Nephron (organoid): ENCODE results near the gene CDYL.

ENCODE experiments used
- H3K27ac Mint-ChIP-seq, 3 experiments: 2 replicates each; pipeline ENCODE4 v1.8.0; 2020; ENCODE audit warnings: mixed read lengths in 3 of 3, mild to moderate bottlenecking in 2 of 3, moderate library complexity in 1 of 3
- H3K27me3 Mint-ChIP-seq: 2 replicates; pipeline ENCODE4 v1.8.0; 2021; ENCODE audit warnings: low read depth, mild to moderate bottlenecking, moderate library complexity, mixed read lengths
- H3K36me3 Mint-ChIP-seq: 2 replicates; pipeline ENCODE4 v1.8.0; 2020; ENCODE audit warnings: low read depth, mixed read lengths
- H3K4me1 Mint-ChIP-seq: 2 replicates; pipeline ENCODE4 v1.8.0; 2020; ENCODE audit warnings: mixed read lengths
- H3K4me3 Mint-ChIP-seq, 3 experiments: 2 replicates each; pipeline ENCODE4 v1.8.0; 2020; ENCODE audit warnings: mild to moderate bottlenecking in 3 of 3, mixed read lengths in 3 of 3, moderate library complexity in 2 of 3
- H3K9me3 Mint-ChIP-seq: 2 replicates; pipeline ENCODE4 v1.8.0; 2020; ENCODE audit warnings: mixed read lengths
- TF ChIP-seq, protein P1 (sequence below), 3 experiments: fragments of 200-600 bp; sonication (generic); IDR thresholded peaks; one replicate each; pipeline ENCODE4 v1.5.0; 2021; ENCODE audit warnings: antibody characterized with exemption in 3 of 3; ENCODE audit not compliant: unreplicated experiment in 3 of 3

Gene CDYL

DNA sequence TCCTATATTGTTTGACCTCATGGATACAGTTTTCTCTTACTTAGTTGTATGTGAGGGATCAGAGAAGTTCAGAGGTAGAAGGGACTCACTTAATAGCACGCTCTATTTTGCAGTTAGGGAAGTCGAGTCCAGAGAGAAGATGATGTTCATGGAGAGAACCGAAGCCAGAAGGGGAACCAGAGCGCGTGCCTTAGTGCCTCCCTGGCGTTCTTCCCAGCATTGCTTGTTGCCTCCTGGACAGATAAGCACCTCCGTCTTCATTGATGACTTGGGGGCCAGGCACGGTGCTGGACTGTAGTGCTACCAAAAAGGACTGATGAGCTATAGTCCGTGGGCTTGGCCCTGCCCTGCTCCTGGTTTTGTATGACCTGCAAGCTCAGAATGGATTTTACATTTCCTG lies 117.8 kb downstream of the CDYL start:
- H3K27me3 Mint-ChIP-seq = no peaks in the 10 kb centered on the region
- H3K4me3 Mint-ChIP-seq = no peak overlapping the region
- H3K27ac Mint-ChIP-seq = no peak overlapping the region
- peaks cover 10% of the 10 kb centered on the region for H3K4me1 Mint-ChIP-seq
- H3K36me3 Mint-ChIP-seq = peaks cover 72% of the 10 kb centered on the region
- peaks cover 8% of the 10 kb centered on the region for H3K9me3 Mint-ChIP-seq
- TF ChIP-seq, protein P1, sequence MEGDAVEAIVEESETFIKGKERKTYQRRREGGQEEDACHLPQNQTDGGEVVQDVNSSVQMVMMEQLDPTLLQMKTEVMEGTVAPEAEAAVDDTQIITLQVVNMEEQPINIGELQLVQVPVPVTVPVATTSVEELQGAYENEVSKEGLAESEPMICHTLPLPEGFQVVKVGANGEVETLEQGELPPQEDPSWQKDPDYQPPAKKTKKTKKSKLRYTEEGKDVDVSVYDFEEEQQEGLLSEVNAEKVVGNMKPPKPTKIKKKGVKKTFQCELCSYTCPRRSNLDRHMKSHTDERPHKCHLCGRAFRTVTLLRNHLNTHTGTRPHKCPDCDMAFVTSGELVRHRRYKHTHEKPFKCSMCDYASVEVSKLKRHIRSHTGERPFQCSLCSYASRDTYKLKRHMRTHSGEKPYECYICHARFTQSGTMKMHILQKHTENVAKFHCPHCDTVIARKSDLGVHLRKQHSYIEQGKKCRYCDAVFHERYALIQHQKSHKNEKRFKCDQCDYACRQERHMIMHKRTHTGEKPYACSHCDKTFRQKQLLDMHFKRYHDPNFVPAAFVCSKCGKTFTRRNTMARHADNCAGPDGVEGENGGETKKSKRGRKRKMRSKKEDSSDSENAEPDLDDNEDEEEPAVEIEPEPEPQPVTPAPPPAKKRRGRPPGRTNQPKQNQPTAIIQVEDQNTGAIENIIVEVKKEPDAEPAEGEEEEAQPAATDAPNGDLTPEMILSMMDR (IDR thresholded peaks at IDR 0.05; ENCODE audit: unreplicated experiment in 3 of 3) = no peak

GRCh38 chr6:4895971-4896370 lies 119.8 kb downstream of the CDYL start:
- Mint-ChIP-seq H3K4me3 (no peak overlapping the region), H3K36me3 (peaks cover 86% of the 10 kb centered on the region), H3K4me1 (peaks cover 5% of the 10 kb centered on the region), H3K9me3 (peaks cover 10% of the 10 kb centered on the region), H3K27me3 (no peaks in the 10 kb centered on the region), H3K27ac (peak overlapping the region in 1 of 3 experiments; percentile 62)
- TF ChIP-seq, protein P1 (IDR thresholded peaks at IDR 0.05; ENCODE audit: unreplicated experiment in 3 of 3) = no peak

DNA sequence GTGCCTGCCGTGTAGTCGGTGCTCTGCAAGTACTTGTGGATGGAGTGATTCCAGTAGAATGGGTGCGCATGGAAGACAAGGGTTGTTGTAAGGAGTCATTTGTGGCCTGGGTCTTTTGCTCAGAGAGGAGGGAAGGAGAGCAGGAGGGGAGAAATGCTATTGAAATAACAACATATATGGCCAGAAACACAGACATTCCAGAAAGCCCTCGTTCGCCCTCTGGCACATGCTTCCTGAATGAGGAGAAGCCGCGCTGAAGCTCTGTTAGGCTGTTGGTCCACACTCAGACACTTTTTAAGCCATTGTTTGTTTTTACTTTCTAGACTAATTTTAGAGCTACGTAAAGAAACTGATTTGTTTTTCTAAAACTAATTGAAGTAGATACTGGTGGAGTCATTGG lies 120.2 kb downstream of the CDYL start:
- peaks cover 86% of the 10 kb centered on the region for H3K36me3 Mint-ChIP-seq
- peaks cover 9% of the 10 kb centered on the region for H3K4me1 Mint-ChIP-seq
- no peak overlapping the region for H3K4me3 Mint-ChIP-seq
- TF ChIP-seq, protein P1 (IDR thresholded peaks at IDR 0.05; ENCODE audit: unreplicated experiment in 3 of 3) = no peak
- peak overlapping the region in 1 of 3 experiments; percentile 62 for H3K27ac Mint-ChIP-seq
- H3K9me3 Mint-ChIP-seq = peaks cover 10% of the 10 kb centered on the region
- no peaks in the 10 kb centered on the region for H3K27me3 Mint-ChIP-seq

- Mint-ChIP-seq H3K27ac (no peak overlapping the region), H3K27me3 (no peaks in the 10 kb centered on the region), H3K36me3 (peaks cover 69% of the 10 kb centered on the region), H3K4me1 (peaks cover 29% of the 10 kb centered on the region), H3K9me3 (peaks cover 10% of the 10 kb centered on the region), H3K4me3 (no peak overlapping the region)
- TF ChIP-seq, protein P1 (IDR thresholded peaks at IDR 0.05; ENCODE audit: unreplicated experiment in 3 of 3) = no peak
These were observed 123.2 kb downstream of the CDYL start for GRCh38 chr6:4899249-4900034.

DNA sequence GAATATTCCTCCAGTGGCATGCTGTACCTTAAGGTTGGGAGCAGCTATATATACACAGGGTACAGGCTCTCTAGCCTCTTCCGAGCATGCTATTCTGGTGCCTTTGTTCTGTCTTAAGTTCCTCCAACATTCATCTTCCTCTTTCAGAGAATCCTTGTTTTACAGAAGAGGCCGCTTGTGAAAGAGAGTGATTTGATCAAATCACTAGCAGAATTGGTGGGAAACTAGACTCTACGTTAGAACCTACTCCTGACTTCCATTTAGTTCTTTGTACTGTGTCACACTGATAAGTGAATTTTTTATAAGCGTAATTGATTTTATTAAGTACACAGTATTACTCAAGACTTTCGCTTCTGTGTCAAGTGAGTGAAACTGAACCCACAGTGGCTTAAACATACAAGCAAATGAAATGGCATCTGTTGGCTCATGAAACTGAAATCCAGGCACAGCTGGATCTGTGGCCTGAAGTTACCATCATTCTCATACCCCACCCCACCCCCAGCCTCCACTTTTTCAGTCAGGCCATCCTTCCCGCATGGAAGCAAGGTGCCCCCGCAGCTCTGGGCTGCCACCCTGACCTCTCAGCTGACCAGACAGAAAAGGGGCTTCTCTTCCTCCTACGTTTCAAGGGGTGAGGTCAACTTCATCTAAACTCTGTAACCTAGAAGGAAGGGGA lies 125.3 kb downstream of the CDYL start:
- Mint-ChIP-seq H3K4me1 (peaks cover 46% of the 10 kb centered on the region), H3K9me3 (peaks cover 10% of the 10 kb centered on the region), H3K36me3 (peaks cover 53% of the 10 kb centered on the region), H3K27me3 (no peaks in the 10 kb centered on the region), H3K4me3 (no peak overlapping the region), H3K27ac (peak overlapping the region; percentile 21 to 76 (median 45))
- TF ChIP-seq, protein P1 (IDR thresholded peaks at IDR 0.05; ENCODE audit: unreplicated experiment in 3 of 3) = no peak
